GM18498 (cell line): ENCODE results near the gene SYNGAP1.
"Not testable (repeated sequence)": the region's sequence is repeated elsewhere in the genome, so short reads cannot be mapped to it uniquely, and the experiment has no call there.

ENCODE experiments used
- ATAC-seq: cut with Tn5 transposase; IDR thresholded peaks from one replicate; pipeline ENCODE4 v1.9.1; 2021; ENCODE audit warnings: mild to moderate bottlenecking, moderate library complexity; ENCODE audit not compliant: unreplicated experiment

Gene SYNGAP1

DNA sequence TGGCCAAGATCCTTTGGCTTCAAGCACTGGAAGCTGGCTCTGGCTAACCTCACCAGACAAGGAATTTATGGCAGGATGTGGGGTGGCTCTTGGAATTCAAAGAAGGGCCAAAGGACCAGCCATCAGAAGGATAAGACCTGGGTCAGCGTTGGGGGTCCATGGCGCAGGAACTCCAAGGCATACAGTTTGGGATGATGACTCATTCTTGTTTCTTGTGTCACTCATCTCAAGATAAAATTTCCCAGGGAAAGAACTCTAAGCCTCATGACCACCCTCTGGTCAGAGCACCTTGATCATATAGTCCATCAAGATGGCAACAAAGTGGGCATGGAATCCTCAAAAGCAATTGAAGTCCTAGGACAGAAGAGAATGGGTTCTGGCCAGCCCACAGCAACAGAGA, 39.4 kb downstream of the SYNGAP1 start:
- no peak for ATAC-seq

- no peak for ATAC-seq
These were observed 46.3 kb downstream of the SYNGAP1 start for GRCh38 chr6:33466075-33466735.

DNA sequence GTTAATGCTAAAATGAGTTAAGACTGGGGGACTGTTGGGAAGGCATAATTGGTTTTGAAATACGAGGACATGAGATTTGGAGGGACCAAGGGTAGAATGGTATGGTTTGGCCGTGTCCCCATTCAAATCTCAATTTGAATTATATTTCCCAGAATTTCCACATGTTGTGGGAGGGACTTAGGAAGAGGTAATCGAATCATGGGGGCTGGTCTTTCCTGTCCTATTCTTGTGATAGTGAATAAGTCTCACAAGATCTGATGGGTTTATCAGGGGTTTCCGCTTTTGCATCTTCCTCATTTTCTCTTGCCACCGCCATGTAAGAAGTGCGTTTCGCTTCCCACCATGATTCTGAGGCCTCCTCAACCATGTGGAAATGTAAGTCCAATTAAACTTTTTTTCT, 47.2 kb downstream of the SYNGAP1 start:
- ATAC-seq = no peak

GRCh38 chr6:33469661-33470060, 49.8 kb downstream of the SYNGAP1 start:
- no peak for ATAC-seq

- ATAC-seq = no peak
These were observed 58.0 kb downstream of the SYNGAP1 start for GRCh38 chr6:33477864-33478263.

DNA sequence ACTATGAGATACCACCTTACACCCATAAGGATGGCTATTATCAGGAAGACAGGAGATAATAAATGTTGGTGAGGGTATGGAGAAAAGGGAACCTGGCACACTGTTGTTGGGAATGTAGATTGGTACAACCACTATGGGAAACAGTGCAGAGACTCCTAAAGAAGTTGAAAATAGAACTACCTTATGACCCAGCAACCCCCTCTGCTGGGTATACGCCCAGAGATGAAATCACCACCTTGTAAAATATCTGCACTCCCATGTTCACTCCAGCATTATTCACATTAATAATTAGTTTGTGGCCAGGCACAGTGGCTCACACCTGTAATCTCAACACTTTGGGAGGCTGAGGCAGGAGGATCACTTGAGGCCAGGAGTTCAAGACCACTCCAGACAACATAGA, 61.3 kb downstream of the SYNGAP1 start:
- ATAC-seq = no peak

DNA sequence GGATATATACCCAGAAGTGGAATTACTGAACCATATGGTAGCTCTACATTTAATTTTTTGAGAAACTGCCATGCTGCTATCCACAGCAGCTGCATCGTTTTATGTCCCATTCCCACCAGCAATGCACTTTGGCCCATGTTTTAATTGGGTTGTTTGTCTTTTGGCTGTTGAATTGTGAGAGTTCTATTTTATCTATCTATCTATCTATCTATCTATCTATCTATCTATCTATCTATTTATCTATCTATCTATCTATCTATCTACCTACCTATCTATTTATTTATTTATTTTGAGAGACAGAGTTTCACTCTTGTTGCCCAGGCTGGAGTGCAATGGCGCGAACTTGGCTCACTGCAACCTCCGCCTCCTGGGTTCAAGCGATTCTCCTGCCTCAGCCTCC, 62.8 kb downstream of the SYNGAP1 start:
- not testable (repeated sequence) for ATAC-seq

GRCh38 chr6:33483678-33484077, 63.8 kb downstream of the SYNGAP1 start:
- ATAC-seq = no peak

GRCh38 chr6:33484673-33485262, 64.9 kb downstream of the SYNGAP1 start:
- not testable (repeated sequence) for ATAC-seq

GRCh38 chr6:33485680-33486079, 65.8 kb downstream of the SYNGAP1 start:
- not testable (repeated sequence) for ATAC-seq

DNA sequence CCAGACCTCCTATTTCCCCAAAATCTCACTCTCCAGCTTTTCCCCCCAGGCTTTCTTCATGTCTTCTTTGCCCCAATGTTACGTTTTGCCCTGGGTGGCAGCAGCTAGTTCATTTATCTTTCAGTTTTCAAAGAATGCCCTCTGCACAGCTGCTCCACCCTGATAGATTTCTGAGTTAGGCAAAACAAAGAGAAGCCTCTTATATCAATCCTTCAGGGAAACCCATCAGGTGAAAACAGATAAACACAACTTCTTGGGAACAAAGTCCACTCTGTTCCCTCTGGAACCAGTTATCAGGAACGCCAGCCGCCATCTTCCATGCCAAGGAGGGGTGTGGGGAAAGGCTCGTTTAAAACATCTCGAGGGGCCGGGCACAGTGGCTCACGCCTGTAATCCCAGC, 68.5 kb downstream of the SYNGAP1 start:
- ATAC-seq = no peak

- no peak for ATAC-seq
These were observed 70.3 kb downstream of the SYNGAP1 start for GRCh38 chr6:33490198-33490597.

DNA sequence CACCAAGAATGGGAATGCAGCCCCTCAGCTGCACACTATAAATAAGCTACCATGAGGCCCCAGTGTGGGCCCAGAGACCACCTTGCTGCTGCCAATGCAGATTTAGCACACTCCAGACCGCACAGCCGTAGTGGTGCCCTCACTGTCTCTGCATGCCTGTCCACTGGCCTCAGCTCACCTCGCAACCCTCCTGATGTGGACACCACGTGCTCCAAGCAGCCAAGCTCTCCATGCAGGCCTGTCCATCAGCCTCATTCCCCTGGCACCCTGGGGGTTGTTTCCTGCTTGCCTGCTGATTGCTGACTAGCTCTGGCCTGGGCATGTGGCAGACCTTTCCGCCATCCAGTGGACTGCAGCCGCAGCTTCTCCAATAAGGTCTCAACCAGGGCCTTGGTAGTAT, 70.8 kb downstream of the SYNGAP1 start:
- ATAC-seq = no peak

GRCh38 chr6:33492093-33492492, 72.2 kb downstream of the SYNGAP1 start:
- no peak for ATAC-seq

DNA sequence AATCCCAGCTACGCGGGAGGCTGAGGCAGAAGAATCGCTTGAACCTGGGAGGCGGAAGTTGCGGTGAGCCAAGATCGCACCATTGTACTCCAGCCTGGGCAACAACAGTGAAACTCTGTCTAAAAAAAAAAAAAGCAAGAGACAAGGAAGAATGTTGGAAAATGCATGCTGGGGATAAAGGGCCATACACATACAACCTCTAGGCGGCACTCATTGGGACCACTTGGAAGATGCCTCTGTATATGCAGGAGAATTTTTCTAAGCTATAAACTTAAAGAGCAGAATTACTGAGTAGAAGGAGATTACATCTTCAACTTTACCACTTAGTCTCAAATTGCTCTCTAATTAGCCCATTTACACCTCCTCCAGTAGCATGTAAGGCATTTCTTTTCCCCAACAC, 77.3 kb downstream of the SYNGAP1 start:
- ATAC-seq = no peak

GRCh38 chr6:33502486-33502885, 82.6 kb downstream of the SYNGAP1 start:
- no peak for ATAC-seq

- no peak for ATAC-seq
These were observed 84.6 kb downstream of the SYNGAP1 start for GRCh38 chr6:33504486-33504885.
